Caki2 (cell line): Measurements from ENCODE around the gene EXOC1L. TPM values are rescaled to one million over a fixed set of nuclear protein-coding genes. Genes with fewer than 3 reads are reported as not detected.

ENCODE experiments used
- DNase-seq: peaks from one replicate; pipeline ENCODE4 v3.0.0-alpha.2; 2015; ENCODE audit warnings: low read depth
- in situ Hi-C: cut with HindIII; loops from 2 replicates; pipeline ENCODE4 v1.10.0; 2016; ENCODE audit warnings: low sequenced_read_pairs, low pct_unique_long_range_greater_than_20kb, mixed read lengths
- total RNA-seq: library from RNA; depleted of rRNA; stranded (reverse); fragments of >200 nt; shearing (Covaris generic); gene quantifications from 2 replicates; pipeline ENCODE4 v1.2.3, GENCODE V29; 2014; ENCODE audit warnings: low replicate concordance; rRNA removed

The EXOC1L gene
- total RNA-seq: not detected in 2 replicates

GRCh38 chr4:55819634-55820033 is at the start of gene EXOC1L:
EXOC1L (plus strand) TSS chr4:55819790; CDS start chr4:55820027, 237 bp downstream.
- in situ Hi-C loops: no loop called here

GRCh38 chr4:55770662-55771061 is 48.9 kb upstream of the EXOC1L start:
- in situ Hi-C loops: no loop called here
- no peak for DNase-seq

More at GRCh38 chr4:55819634-55820033, at the start of gene EXOC1L:
- DNase-seq: no peak

DNA sequence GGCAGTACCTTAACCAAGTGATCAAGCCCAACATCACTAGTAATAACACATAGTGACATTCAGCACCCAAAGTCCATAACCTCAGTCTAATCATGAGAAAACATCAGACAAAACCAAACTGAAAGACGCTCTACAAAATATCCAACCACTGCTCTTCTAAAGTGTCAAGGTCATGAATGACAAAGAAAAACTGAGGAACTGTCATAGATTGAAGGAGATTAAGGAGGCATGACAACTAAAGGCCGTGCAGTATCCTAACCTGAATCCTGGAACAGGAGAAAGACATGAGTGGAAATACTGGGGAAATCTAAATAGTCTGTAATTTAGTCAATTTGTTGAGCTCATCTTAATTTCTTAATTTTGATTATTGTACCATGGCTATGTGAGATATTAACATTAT is 38.2 kb upstream of the EXOC1L start:
- in situ Hi-C loops: no loop called here
- no peak for DNase-seq

- no peak for DNase-seq
Measured at GRCh38 chr4:55781812-55782211, 37.8 kb upstream of the EXOC1L start.

GRCh38 chr4:55783584-55783983 is 36.0 kb upstream of the EXOC1L start:
- in situ Hi-C loops: no loop called here
- no peak for DNase-seq

More at GRCh38 chr4:55781812-55782211, 37.8 kb upstream of the EXOC1L start:
- in situ Hi-C loops: no loop called here

- in situ Hi-C loops: no loop called here
- DNase-seq: no peak
Measured at GRCh38 chr4:55784747-55785146, 34.8 kb upstream of the EXOC1L start.

DNA sequence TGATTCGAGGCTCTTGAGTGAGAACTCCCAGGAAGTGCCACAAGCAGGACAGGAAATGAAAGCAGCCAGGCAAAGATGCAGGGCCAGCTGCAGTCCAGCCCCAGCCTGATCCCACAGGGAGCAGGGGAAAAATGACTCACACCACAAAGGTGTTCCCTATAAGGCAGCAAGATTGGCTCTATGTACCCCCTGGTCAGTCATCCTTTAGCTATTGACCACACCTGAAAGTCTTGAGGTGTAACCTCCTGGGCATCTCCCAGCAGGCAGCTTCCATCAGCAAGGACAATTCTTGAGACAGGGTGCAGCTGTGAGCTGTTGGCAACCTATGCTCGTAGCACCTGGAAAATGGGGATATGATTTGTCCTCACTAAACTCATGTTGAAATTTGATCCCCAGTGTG is 27.9 kb upstream of the EXOC1L start:
- no peak for DNase-seq
- in situ Hi-C loops: no loop called here

DNA sequence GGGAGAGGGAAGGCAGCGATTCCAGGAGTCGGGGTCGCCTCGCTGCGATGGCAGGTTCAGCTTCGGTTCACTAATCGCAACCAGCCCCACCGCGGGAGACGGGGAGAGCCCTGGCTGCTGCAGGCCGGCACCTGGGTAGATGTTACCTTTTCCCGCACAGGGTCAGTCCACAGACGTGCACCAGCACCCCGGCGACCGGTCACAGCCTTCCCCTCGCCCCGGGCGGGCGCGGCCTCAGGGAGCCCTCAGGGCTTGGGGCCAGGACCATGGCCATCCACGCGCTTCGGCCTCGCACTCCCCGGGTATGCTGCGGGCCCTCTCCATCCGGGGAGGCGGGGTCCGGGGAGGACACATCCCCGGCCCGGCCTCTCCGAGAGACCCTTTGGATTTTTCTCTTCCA is 26.1 kb upstream of the EXOC1L start:
- no peak for DNase-seq
- in situ Hi-C loops: no loop called here

DNA sequence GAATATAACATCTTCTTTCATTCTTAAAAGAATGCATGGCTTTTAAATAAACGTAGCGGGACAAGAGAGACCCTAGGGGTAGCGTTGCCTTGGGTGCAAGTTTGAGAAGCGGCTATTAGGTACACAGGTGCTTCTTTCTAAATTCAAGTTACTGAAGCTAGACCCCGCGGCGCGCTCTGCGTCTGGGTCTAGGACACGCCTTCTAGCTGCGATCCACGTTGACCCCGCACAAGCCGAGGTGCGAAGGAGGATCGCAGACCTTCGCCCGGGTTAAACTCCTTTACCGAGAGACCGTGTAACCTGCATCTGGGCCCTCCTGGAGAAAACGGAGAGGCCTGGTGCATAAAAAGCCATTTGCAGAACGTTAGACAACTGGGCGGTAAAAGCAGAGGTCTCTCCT is 25.5 kb upstream of the EXOC1L start:
- in situ Hi-C loops: no loop called here
- no peak for DNase-seq

DNA sequence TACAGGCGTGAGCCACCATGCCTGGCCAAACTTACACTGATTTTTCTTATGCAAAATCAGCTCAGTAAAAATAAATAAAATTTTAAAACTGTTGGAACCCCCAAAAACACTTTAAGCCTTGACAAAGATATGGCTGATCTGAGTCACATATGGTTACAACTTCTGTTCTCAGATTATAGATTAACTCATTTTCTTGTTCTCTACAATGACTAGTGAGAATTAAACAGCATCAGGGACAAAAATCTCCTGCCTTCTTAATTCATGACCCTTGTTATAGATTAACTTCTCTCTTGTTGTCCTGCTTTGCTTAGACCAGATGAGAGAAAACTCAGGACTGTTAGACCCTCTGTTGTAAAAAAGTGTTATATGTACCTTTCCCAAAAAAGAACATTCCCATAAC is 24.2 kb upstream of the EXOC1L start:
- DNase-seq: no peak
- in situ Hi-C loops: no loop called here

- in situ Hi-C loops: no loop called here
- no peak for DNase-seq
Measured at GRCh38 chr4:55801498-55801897, 18.1 kb upstream of the EXOC1L start.

GRCh38 chr4:55807556-55807955 is 12.0 kb upstream of the EXOC1L start:
- in situ Hi-C loops: no loop called here
- no peak for DNase-seq

- in situ Hi-C loops: no loop called here
- DNase-seq: no peak
Measured at GRCh38 chr4:55808186-55808585, 11.4 kb upstream of the EXOC1L start.

DNA sequence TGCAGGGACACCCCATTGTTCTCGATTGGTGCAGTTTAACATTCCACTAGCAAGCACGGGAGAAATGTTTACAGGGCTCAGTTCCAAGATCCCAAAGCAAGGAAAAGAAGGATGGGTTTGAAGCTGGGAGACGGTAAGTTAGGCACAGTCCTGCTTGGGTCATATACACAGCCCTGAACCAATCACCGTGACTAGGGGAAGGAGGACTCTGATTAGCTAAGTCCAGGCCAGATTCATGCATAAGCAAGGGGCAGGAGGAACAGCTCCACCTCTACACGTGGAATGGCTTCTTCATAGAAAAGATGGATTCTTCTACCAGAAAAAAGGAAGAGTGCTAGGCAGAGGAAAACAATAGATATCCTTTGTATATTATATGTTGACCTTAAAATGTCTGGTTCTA is 11.0 kb upstream of the EXOC1L start:
- no peak for DNase-seq
- in situ Hi-C loops: no loop called here

DNA sequence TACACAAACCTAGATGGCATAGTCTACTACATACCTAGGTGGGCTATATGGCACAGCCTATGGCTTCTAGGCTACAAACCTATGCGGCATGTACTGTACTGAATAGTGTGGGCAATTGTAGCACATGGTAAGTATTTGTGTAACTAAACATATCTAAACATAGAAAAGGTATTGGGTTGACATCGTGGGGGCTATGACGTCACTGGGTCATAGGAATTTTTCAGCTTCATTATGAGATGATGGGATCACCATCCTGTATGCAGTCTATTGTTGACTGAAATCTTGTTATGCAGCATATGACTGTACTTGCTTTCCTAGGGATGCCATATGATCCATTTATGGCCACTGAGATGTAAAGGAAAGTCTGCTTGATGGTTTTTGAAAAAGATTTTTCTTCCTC is 1.9 kb upstream of the EXOC1L start:
- no peak for DNase-seq
- in situ Hi-C loops: no loop called here

DNA sequence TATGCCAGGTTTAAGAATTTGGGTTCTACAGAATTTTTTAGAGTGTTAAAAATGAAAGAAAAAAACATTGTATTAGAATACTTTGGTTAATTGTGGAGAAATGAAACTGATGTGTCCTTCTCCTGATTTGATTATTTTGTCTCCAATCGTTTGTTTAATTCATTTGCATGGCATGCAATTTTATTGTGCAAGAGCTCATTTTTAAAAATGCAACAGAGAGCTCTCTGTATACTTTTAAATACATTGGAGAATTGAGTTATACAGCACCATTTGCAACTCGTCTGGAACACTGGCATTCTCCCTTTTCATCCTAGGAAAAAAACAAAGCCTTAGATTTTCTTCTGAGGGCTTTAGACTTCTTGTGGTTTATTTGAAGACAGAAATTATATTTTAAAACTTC is 689 bp downstream of the EXOC1L start:
- in situ Hi-C loops: no loop called here
- DNase-seq: no peak

- in situ Hi-C loops: no loop called here
Measured at GRCh38 chr4:55822329-55822728, 2.7 kb downstream of the EXOC1L start.

GRCh38 chr4:55824865-55825264 is 5.3 kb downstream of the EXOC1L start:
- in situ Hi-C loops: no loop called here
- DNase-seq: no peak

More at GRCh38 chr4:55822329-55822728, 2.7 kb downstream of the EXOC1L start:
- no peak for DNase-seq

- no peak for DNase-seq
- in situ Hi-C loops: no loop called here
Measured at GRCh38 chr4:55826986-55827385, 7.4 kb downstream of the EXOC1L start.

- no peak for DNase-seq
- in situ Hi-C loops: no loop called here
Measured at GRCh38 chr4:55827582-55827981, 8.0 kb downstream of the EXOC1L start.

DNA sequence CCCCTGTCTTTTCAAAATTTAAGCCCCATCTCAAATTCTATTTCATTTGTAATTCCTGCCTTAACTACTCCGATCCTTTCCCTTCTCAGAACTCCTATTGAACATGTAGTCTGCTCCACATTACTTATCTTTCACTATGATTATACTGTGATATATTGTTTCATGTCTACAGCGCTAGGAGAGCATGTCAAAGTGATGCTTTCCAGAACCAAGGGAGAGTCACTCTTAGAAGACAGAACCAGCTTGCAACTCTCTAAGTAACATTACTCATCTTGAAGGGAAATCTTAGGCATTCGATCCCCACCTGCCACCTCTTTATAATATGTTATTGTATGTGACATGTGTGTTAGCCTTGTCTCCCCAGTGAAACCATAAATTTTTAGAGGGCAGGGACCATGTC is 10.5 kb downstream of the EXOC1L start:
- DNase-seq: no peak
- in situ Hi-C loops: no loop called here
